NCI-H128 (cell line): ENCODE data around the gene IFFO2.

Experiments used
- DNase-seq: peaks from one replicate; lab custom pipeline; 2025; ENCODE audit not compliant: unreplicated experiment; lab: John Stamatoyannopoulos, UW

IFFO2 gene

GRCh38 chr1:18972991-18973390 is 16.5 kb upstream of the IFFO2 start:
- no peak for DNase-seq

GRCh38 chr1:18972531-18972930 is 16.1 kb upstream of the IFFO2 start:
- no peak for DNase-seq

- no peak for DNase-seq
Measured at GRCh38 chr1:18970762-18971161, 14.3 kb upstream of the IFFO2 start.

GRCh38 chr1:18970358-18970757 is 13.9 kb upstream of the IFFO2 start:
- DNase-seq = no peak

- no peak for DNase-seq
Measured at GRCh38 chr1:18967066-18967690, 10.7 kb upstream of the IFFO2 start.

- no peak for DNase-seq
Measured at GRCh38 chr1:18965206-18966173, 9.0 kb upstream of the IFFO2 start.

- DNase-seq = no peak
Measured at GRCh38 chr1:18963968-18964367, 7.5 kb upstream of the IFFO2 start.

GRCh38 chr1:18962855-18963737 is 6.6 kb upstream of the IFFO2 start:
- no peak for DNase-seq

- no peak for DNase-seq
Measured at GRCh38 chr1:18962121-18962721, 5.7 kb upstream of the IFFO2 start.

- DNase-seq = no peak
Measured at GRCh38 chr1:18960821-18961220, 4.3 kb upstream of the IFFO2 start.

- DNase-seq = no peak
Measured at GRCh38 chr1:18960409-18960808, 3.9 kb upstream of the IFFO2 start.

- no peak for DNase-seq
Measured at GRCh38 chr1:18959591-18959990, 3.1 kb upstream of the IFFO2 start.

GRCh38 chr1:18957532-18958300 is 1.2 kb upstream of the IFFO2 start:
- DNase-seq = no peak

GRCh38 chr1:18957136-18957521 is 653 bp upstream of the IFFO2 start:
- no peak for DNase-seq

GRCh38 chr1:18955441-18956192 is 859 bp downstream of the IFFO2 start:
- no peak for DNase-seq

GRCh38 chr1:18955131-18955440 is 1.4 kb downstream of the IFFO2 start:
- DNase-seq = no peak

GRCh38 chr1:18954270-18955071 is 2.0 kb downstream of the IFFO2 start:
- no peak for DNase-seq

- no peak for DNase-seq
Measured at GRCh38 chr1:18953731-18954231, 2.7 kb downstream of the IFFO2 start.
